Fibroblast of skin of scalp (primary cell): Measurements from ENCODE around the gene NDE1.
A peak's percentile ranks its signal among the peaks of the same experiment; 100 is the strongest.

Source experiments
- DNase-seq: peaks from one replicate; pipeline ENCODE4 v3.0.0-alpha.2; 2013

The NDE1 gene

GRCh38 chr16:15771694-15772093 is 121.6 kb downstream of the NDE1 start:
- DNase-seq: no peak

- DNase-seq: no peak
These were observed 122.7 kb downstream of the NDE1 start for GRCh38 chr16:15772579-15773293.

GRCh38 chr16:15773968-15774367 is 123.9 kb downstream of the NDE1 start:
- DNase-seq: no peak

GRCh38 chr16:15775209-15775608 is 125.2 kb downstream of the NDE1 start:
- peak; percentile 29 for DNase-seq

- peak; percentile 49 for DNase-seq
These were observed 125.7 kb downstream of the NDE1 start for GRCh38 chr16:15775663-15776304.
